ENCODE measurements around the gene SLC19A1.

- TF ChIP-seq CTCF (IDR thresholded peaks at IDR 0.05), result no peak
- no peak for TF ChIP-seq POLR2A (IDR thresholded peaks at IDR 0.05)
These were observed 38.5 kb upstream of the SLC19A1 start for GRCh38 chr21:45580576-45581321.
